K562 (cell line): ENCODE results near the gene GRK4. TPM values are rescaled to one million over a fixed set of nuclear protein-coding genes. Genes with fewer than 3 reads are reported as not detected.

Experiments
- ATAC-seq: fragments of 200-7000 bp; cut with Tn5 transposase; 3 replicates; pipeline ENCODE4 v1.9.1; 2020; ENCODE audit warnings: moderate library complexity
- BruUV-seq: library from RNA; stranded (reverse); fragments of 400-500 nt; replicated peaks from 2 replicates; lab custom pipeline; 2021; lab: Mats Ljungman, UMichigan
- CTCF ChIA-PET: fragments of 300-600 bp; formaldehyde crosslinking; extraction: SDS; loops from one replicate; lab custom pipeline; 2021; ENCODE audit warnings: low intra/inter-chr PET ratio; lab: Yijun Ruan, JAX
- POLR2A ChIA-PET: fragments of 300-600, 350-650 bp; sonication (Branson Sonifier 250); formaldehyde crosslinking; extraction: SDS; loops from one replicate; lab custom pipeline; 2021; ENCODE audit warnings: antibody characterized with exemption, inconsistent platforms; lab: Yijun Ruan, JAX
- DNase-seq, 4 experiments: peaks; one replicate each; pipeline versions ENCODE4 v3.0.0 to v3.0.0-alpha.2; 2011 to 2018; ENCODE audit warnings: low spot score in 3 of 4, mixed read lengths in 3 of 4; ENCODE audit errors: extremely low read depth in 1 of 4
- FAIRE-seq: peaks from 2 replicates; lab custom pipeline; 2011; peaks lifted over from hg19 to GRCh38; lab: Jason Lieb, UNC
- H2AFZ ChIP-seq: 2 replicates; pipeline ENCODE4 v1.6.0; 2011; ENCODE audit warnings: low read depth, low read length, control low read depth, inconsistent platforms
- H3K27ac ChIP-seq: fragments of 200-600 bp; 3 replicates; pipeline ENCODE4 v1.8.0; 2011; ENCODE audit warnings: low read depth, mild to moderate bottlenecking, control low read depth, inconsistent platforms, low read length, moderate library complexity, mixed read lengths; ENCODE audit errors: extremely low read depth
- H3K27me3 ChIP-seq, 2 experiments: fragments of 300-600 bp in 1 of 2; 2 replicates in 1 of 2; 3 replicates in 1 of 2; pipeline versions ENCODE4 v1.6.0 to v1.8.0; 2011; ENCODE audit warnings: inconsistent platforms in 2 of 2, low read length in 2 of 2, mild to moderate bottlenecking in 1 of 2, mixed read lengths in 1 of 2, moderate library complexity in 1 of 2; ENCODE audit not compliant: control insufficient read depth in 2 of 2, insufficient read depth in 2 of 2
- H3K36me3 ChIP-seq: fragments of 300-600 bp; 3 replicates; pipeline ENCODE4 v1.8.0; 2011; ENCODE audit warnings: mild to moderate bottlenecking, low read length, inconsistent platforms; ENCODE audit not compliant: control insufficient read depth, insufficient read depth
- H3K4me1 ChIP-seq, 2 experiments: fragments of 200-600 bp in 1 of 2; replicated peaks in 1 of 2; 2 replicates in 1 of 2; 3 replicates in 1 of 2; pipeline versions ENCODE4 v1.5.1 to v1.8.0; 2011; ENCODE audit warnings: inconsistent platforms in 2 of 2, low read length in 2 of 2, mild to moderate bottlenecking in 1 of 2, mixed read lengths in 1 of 2, moderate library complexity in 1 of 2; ENCODE audit not compliant: control insufficient read depth in 2 of 2, insufficient read depth in 2 of 2
- H3K4me2 ChIP-seq: 2 replicates; pipeline ENCODE4 v1.6.1; 2011; ENCODE audit warnings: low read length, control low read depth, inconsistent platforms, mixed read lengths; ENCODE audit not compliant: insufficient read depth
- H3K4me3 ChIP-seq: fragments of 200-600 bp; sonication (generic), shearing (Covaris generic); 2 replicates; pipeline ENCODE4 v1.5.1; 2016; ENCODE audit warnings: control low read depth, inconsistent platforms
- H3K79me2 ChIP-seq: fragments of 200-600 bp; 3 replicates; pipeline ENCODE4 v1.8.0; 2011; ENCODE audit warnings: low read length, inconsistent platforms; ENCODE audit not compliant: control insufficient read depth, insufficient read depth
- H3K9ac ChIP-seq, 2 experiments: 2 replicates each; pipeline versions ENCODE4 v1.6.0 to v1.6.1; 2011; ENCODE audit warnings: low read depth in 2 of 2, low read length in 2 of 2, control low read depth in 1 of 2, inconsistent platforms in 1 of 2, mild to moderate bottlenecking in 1 of 2, mixed read lengths in 1 of 2; ENCODE audit not compliant: insufficient read depth in 1 of 2
- H3K9me1 ChIP-seq: one replicate; pipeline ENCODE4 v1.6.0; 2011; ENCODE audit warnings: inconsistent platforms, mild to moderate bottlenecking, low read length, moderate library complexity; ENCODE audit not compliant: control insufficient read depth, insufficient read depth
- H3K9me3 ChIP-seq: replicated peaks from 2 replicates; pipeline ENCODE4 v1.5.1; 2011; ENCODE audit warnings: low read depth, low read length, inconsistent platforms; ENCODE audit not compliant: control insufficient read depth, insufficient read depth
- H4K20me1 ChIP-seq: replicated peaks from 2 replicates; pipeline ENCODE4 v1.6.1; 2011; ENCODE audit warnings: low read length, inconsistent platforms, mixed read lengths; ENCODE audit not compliant: control insufficient read depth, insufficient read depth
- ARID4B ChIP-seq: sonication (generic); formaldehyde crosslinking; IDR thresholded peaks from 2 replicates; pipeline ENCODE4 v1.8.0; 2022; ENCODE audit warnings: mild to moderate bottlenecking, missing genetic modification reagents
- CBFA2T2 ChIP-seq: fragments of 450-650 bp; conservative IDR thresholded peaks from 2 replicates; pipeline ENCODE4 v1.6.1; 2017; ENCODE audit warnings: mild to moderate bottlenecking
- DPF2 ChIP-seq: fragments of 450-650 bp; IDR thresholded peaks from 2 replicates; pipeline ENCODE4 v1.6.1; 2016
- HDAC2 ChIP-seq: fragments of 450-650 bp; IDR thresholded peaks from 2 replicates; pipeline ENCODE4 v1.6.1; 2016; ENCODE audit warnings: mild to moderate bottlenecking
- KDM1A ChIP-seq, 2 experiments: fragments of 450-650 bp; IDR thresholded peaks; 2 replicates each; pipeline ENCODE4 v1.6.1; 2016; ENCODE audit warnings: mild to moderate bottlenecking in 2 of 2
- MEIS2 ChIP-seq: fragments of 450-650 bp; IDR thresholded peaks from 2 replicates; pipeline ENCODE4 v1.6.1; 2014; ENCODE audit warnings: mild to moderate bottlenecking; ENCODE audit not compliant: partially characterized antibody
- SIN3A ChIP-seq, 2 experiments: fragments of 150-350 bp in 1 of 2; IDR thresholded peaks; 2 replicates each; pipeline ENCODE4 v1.6.1; 2011 to 2016; ENCODE audit warnings: borderline replicate concordance in 2 of 2, low read depth in 2 of 2, low read length in 2 of 2, mild to moderate bottlenecking in 2 of 2, moderate library complexity in 2 of 2; ENCODE audit not compliant: control insufficient read depth in 1 of 2
- SMARCA4 ChIP-seq: fragments of 450-650 bp; IDR thresholded peaks from 2 replicates; pipeline ENCODE4 v1.6.1; 2016
- SMARCC2 ChIP-seq: fragments of 450-650 bp; IDR thresholded peaks from 2 replicates; pipeline ENCODE4 v1.6.1; 2017; ENCODE audit warnings: antibody characterized with exemption, moderate library complexity, mild to moderate bottlenecking, low read depth
- SUPT5H ChIP-seq: fragments of 450-650 bp; IDR thresholded peaks from 2 replicates; pipeline ENCODE4 v1.6.1; 2016
- VEZF1 ChIP-seq: fragments of 200-800 bp; sonication (Bioruptor generic); IDR thresholded peaks from 2 replicates; pipeline ENCODE4 v1.6.1; 2017; ENCODE audit warnings: missing genetic modification characterization, missing compliant biosample characterization
- WGBS: fragments of 100-300 bp; shearing (Covaris generic); methylation state at CpG from one replicate; pipeline ENCODE4 v1.1.6; 2016; ENCODE audit warnings: low coverage, mixed read lengths; ENCODE audit not compliant: insufficient coverage; ENCODE audit errors: missing lambda C conversion rate; 5-methylcytosine and 5-hydroxymethylcytosine counted together
- in situ Hi-C: fragments of 300-500 bp; cut with MboI; formaldehyde crosslinking; loops from 4 replicates; pipeline ENCODE4 v1.15.0; 2018; ENCODE audit warnings: inconsistent platforms, mixed read lengths
- intact Hi-C: fragments of 100-400 bp; cut with micrococcal nuclease; formaldehyde crosslinking; loops from 2 replicates; pipeline ENCODE4 v1.14.2; 2022
- polyA plus RNA-seq, 8 experiments: library from polyadenylated mRNA; depleted of rRNA in 4 of 8; stranded (reverse) in 5 of 8; unstranded in 3 of 8; fragments of >200 nt; fragmentation: Nextera tagmentation in 2 of 8; fragmentation: Illumina TruSeq in 1 of 8; extraction: Ambion mirVana in 2 of 8; extraction: Trizol in 1 of 8; gene quantifications; 2 replicates each; pipeline versions ENCODE4 v1.2.1 to v1.2.3, GENCODE V29; 2011 to 2014; ENCODE audit warnings: inconsistent platforms in 1 of 8, missing spikeins in 1 of 8
- total RNA-seq, 7 experiments: library from RNA; depleted of rRNA in 6 of 7; stranded (reverse); fragments of >200 nt in 6 of 7; fragmentation: Illumina TruSeq in 2 of 7; extraction: Trizol in 2 of 7; gene quantifications; 2 replicates each; pipeline versions ENCODE4 v1.2.1 to v1.2.3, GENCODE V29; 2011 to 2021; ENCODE audit warnings: low replicate concordance in 1 of 7
- TF ChIP-seq, protein P1 (sequence below): fragments of 450-650 bp; IDR thresholded peaks from 2 replicates; pipeline ENCODE4 v1.6.1; 2018; ENCODE audit warnings: mild to moderate bottlenecking, low read depth; ENCODE audit not compliant: partially characterized antibody

The GRK4 gene
- total and polyA plus RNA-seq, 9 of the 15 experiments (the other 6 are each of a cell fraction or from before 2014, with no cell fraction given), result 1.1 to 4.8 (median 2.6) TPM

DNA sequence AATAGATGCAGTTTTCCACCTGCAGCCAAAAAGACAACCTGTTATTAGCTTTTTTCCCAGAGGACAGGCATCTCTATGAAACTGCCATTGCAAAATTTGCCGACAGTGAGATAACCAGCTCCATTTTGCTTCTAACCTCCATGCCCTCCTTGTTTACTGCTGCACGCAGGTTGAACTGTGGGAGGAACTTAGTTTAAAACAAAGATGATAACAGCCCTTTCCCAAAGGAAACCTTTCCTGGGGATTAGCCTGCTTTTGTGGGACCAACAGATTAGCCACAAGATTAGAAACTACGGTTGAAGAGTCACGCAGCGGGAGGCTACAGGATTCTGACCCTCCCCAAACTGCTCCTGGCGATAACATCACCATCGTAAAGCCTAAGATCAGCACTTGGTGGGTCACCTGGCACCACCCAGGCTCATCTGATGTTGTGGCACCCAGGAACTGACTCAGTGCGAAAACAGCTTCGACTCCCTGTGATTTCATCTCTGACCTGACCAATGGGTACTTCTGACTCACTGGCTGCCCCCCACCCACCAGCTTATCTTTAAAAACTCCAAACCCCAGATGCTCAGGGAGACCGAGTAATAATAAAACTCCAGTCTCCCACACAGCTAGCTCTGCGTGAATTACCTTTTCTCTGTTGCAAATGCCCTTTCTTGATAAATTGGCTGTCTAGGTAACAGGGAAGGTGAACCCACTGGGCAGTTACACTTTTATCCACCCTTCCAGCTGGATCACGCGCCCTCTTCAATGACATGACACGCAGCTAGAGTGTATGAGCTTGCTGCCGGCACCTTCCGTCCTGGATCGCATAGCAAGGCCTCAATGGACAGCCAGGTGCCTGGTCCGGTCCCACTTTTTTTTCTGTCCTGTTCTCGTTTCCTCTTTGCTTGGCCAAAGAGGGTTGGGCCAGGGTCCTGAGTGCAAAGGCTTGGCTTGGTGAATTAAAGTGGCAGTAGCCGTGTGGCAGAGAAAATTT lies 27.3 kb upstream of the GRK4 start:
- CTCF ChIA-PET, result no interaction called here
- Histone ChIP-seq H3K9me3 (no peaks in the 10 kb centered on the region), H3K4me1 (peaks cover 17 to 66% of the 10 kb centered on the region in 2 experiments; a peak in 4 of 5 replicates), H4K20me1 (peaks cover 17% of the 10 kb centered on the region; the same call in 1 of the 2 replicates), H3K27me3 (no peaks in the 10 kb centered on the region), H3K4me2 (peak overlapping the region; percentile 86), H3K9ac (peak overlapping the region; percentile 77 to 99; a peak in 3 of 4 replicates), H3K36me3 (peaks cover 62% of the 10 kb centered on the region), H3K4me3 (peak overlapping the region; percentile 84), H3K79me2 (peaks cover 28% of the 10 kb centered on the region; the same call in 2 of the 3 replicates), H3K27ac (peak overlapping the region; percentile 68), H3K9me1 (no peaks in the 10 kb centered on the region), H2AFZ (no peak overlapping the region)
- peak in 2 of 4 experiments; percentile 64 to 81 for DNase-seq
- peak; percentile 84 for FAIRE-seq
- intact Hi-C loops (loop anchor here (1.0 kb wide), 1 partner anchor 172 kb away; no protein-coding TSS in a partner anchor), in situ Hi-C loops (no loop called here)
- 11% methylated on average over 20 of the region's 20 CpGs for WGBS
- peak; percentile 4 for ATAC-seq
- POLR2A ChIA-PET, result interaction anchor here (0.6 to 2.7 kb wide), 12 partner anchors 9 to 397 kb away, joined by 3 to 30 read pairs (median 3); partner anchors contain the start of genes GRK4 and NOP14
- BruUV-seq, result TSS peak; percentile 72
- TF ChIP-seq DPF2, result peak; percentile 74
- TF ChIP-seq ARID4B (CRISPR knock-in tag), result no peak
- 0 out of 2 replicates have a peak, but pooled peaks have one; percentile 24 for TF ChIP-seq SUPT5H
- TF ChIP-seq CBFA2T2, result peak; percentile 57; the same call in 1 of the 2 replicates
- peak; percentile 44 to 60 for TF ChIP-seq KDM1A (IDR thresholded peaks at IDR 0.05)
- 0 out of 4 replicates have a peak, but pooled peaks of 1 of the 2 experiments have one; percentile 58 for TF ChIP-seq SIN3A (IDR thresholded peaks at IDR 0.05; ENCODE audit: borderline replicate concordance in 2 of 2, control insufficient read depth in 1 of 2, low read depth in 2 of 2, low read length in 2 of 2)
- peak; percentile 21; the same call in 1 of the 2 replicates for TF ChIP-seq SMARCC2
- peak; percentile 14; the same call in 1 of the 2 replicates for TF ChIP-seq VEZF1 (CRISPR knock-in tag)
- TF ChIP-seq SMARCA4, result peak; percentile 54; the same call in 1 of the 2 replicates
- TF ChIP-seq, protein P1, sequence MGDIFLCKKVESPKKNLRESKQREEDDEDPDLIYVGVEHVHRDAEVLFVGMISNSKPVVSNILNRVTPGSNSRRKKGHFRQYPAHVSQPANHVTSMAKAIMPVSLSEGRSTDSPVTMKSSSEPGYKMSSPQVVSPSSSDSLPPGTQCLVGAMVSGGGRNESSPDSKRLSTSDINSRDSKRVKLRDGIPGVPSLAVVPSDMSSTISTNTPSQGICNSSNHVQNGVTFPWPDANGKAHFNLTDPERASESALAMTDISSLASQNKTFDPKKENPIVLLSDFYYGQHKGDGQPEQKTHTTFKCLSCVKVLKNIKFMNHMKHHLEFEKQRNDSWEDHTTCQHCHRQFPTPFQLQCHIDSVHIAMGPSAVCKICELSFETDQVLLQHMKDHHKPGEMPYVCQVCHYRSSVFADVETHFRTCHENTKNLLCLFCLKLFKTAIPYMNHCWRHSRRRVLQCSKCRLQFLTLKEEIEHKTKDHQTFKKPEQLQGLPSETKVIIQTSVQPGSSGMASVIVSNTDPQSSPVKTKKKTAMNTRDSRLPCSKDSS, result no peak
- no peak for TF ChIP-seq MEIS2
- TF ChIP-seq HDAC2, result peak; percentile 12; the same call in 1 of the 2 replicates
